Measurements from ENCODE around the gene UGT1A6. TPM values are rescaled to one million over a fixed set of nuclear protein-coding genes. Genes with fewer than 3 reads are reported as not detected.

The UGT1A6 gene
- total RNA-seq, 1 donor from 2014 or later, result 0.17 TPM

GRCh38 chr2:233811087-233811486, 118.4 kb downstream of the UGT1A6 start:
- peak; percentile 52 for DNase-seq (ENCODE audit: low spot score)
- H3K4me3 Mint-ChIP-seq (ENCODE audit: unreplicated experiment), result no peak overlapping the region
- H3K4me1 Mint-ChIP-seq (ENCODE audit: low read depth), result peaks cover 8% of the 10 kb centered on the region
- H3K27me3 Mint-ChIP-seq (ENCODE audit: low read depth), result peaks cover 12% of the 10 kb centered on the region
- no peaks in the 10 kb centered on the region for H3K9me3 Mint-ChIP-seq (ENCODE audit: low read depth)
- H3K27ac Mint-ChIP-seq (ENCODE audit: unreplicated experiment), result no peak overlapping the region
- TF ChIP-seq CTCF (IDR thresholded peaks at IDR 0.05), result no peak
- H3K36me3 Mint-ChIP-seq (ENCODE audit: low read depth), result no peaks in the 10 kb centered on the region

- Mint-ChIP-seq H3K27me3 (ENCODE audit: low read depth) (peaks cover 12% of the 10 kb centered on the region), H3K4me3 (ENCODE audit: unreplicated experiment) (no peak overlapping the region), H3K36me3 (ENCODE audit: low read depth) (no peaks in the 10 kb centered on the region), H3K4me1 (ENCODE audit: low read depth) (peaks cover 14% of the 10 kb centered on the region), H3K27ac (ENCODE audit: unreplicated experiment) (no peak overlapping the region), H3K9me3 (ENCODE audit: low read depth) (no peaks in the 10 kb centered on the region)
- DNase-seq (ENCODE audit: low spot score), result no peak
- no peak for TF ChIP-seq CTCF (IDR thresholded peaks at IDR 0.05)
These were observed 119.0 kb downstream of the UGT1A6 start for GRCh38 chr2:233811732-233812131.

- peaks cover 1% of the 10 kb centered on the region for H3K36me3 Mint-ChIP-seq (ENCODE audit: low read depth)
- no peak overlapping the region for H3K27ac Mint-ChIP-seq (ENCODE audit: unreplicated experiment)
- H3K9me3 Mint-ChIP-seq (ENCODE audit: low read depth), result no peaks in the 10 kb centered on the region
- DNase-seq (ENCODE audit: low spot score), result no peak
- H3K4me1 Mint-ChIP-seq (ENCODE audit: low read depth), result peaks cover 26% of the 10 kb centered on the region
- TF ChIP-seq CTCF (IDR thresholded peaks at IDR 0.05), result no peak
- no peak overlapping the region for H3K4me3 Mint-ChIP-seq (ENCODE audit: unreplicated experiment)
- H3K27me3 Mint-ChIP-seq (ENCODE audit: low read depth), result peaks cover 12% of the 10 kb centered on the region
These were observed 120.8 kb downstream of the UGT1A6 start for GRCh38 chr2:233813236-233814055.

- Mint-ChIP-seq H3K27me3 (ENCODE audit: low read depth) (peaks cover 8% of the 10 kb centered on the region), H3K27ac (ENCODE audit: unreplicated experiment) (no peak overlapping the region), H3K4me3 (ENCODE audit: unreplicated experiment) (no peak overlapping the region), H3K4me1 (ENCODE audit: low read depth) (peaks cover 26% of the 10 kb centered on the region), H3K36me3 (ENCODE audit: low read depth) (peaks cover 1% of the 10 kb centered on the region), H3K9me3 (ENCODE audit: low read depth) (no peaks in the 10 kb centered on the region)
- peak; percentile 63 for DNase-seq (ENCODE audit: low spot score)
- TF ChIP-seq CTCF (IDR thresholded peaks at IDR 0.05), result no peak
These were observed 121.6 kb downstream of the UGT1A6 start for GRCh38 chr2:233814056-233814835.

- H3K27ac Mint-ChIP-seq (ENCODE audit: unreplicated experiment), result no peak overlapping the region
- peaks cover 1% of the 10 kb centered on the region for H3K36me3 Mint-ChIP-seq (ENCODE audit: low read depth)
- TF ChIP-seq CTCF (IDR thresholded peaks at IDR 0.05), result no peak
- peaks cover 6% of the 10 kb centered on the region for H3K27me3 Mint-ChIP-seq (ENCODE audit: low read depth)
- no peak overlapping the region for H3K4me3 Mint-ChIP-seq (ENCODE audit: unreplicated experiment)
- DNase-seq (ENCODE audit: low spot score), result no peak
- H3K9me3 Mint-ChIP-seq (ENCODE audit: low read depth), result no peaks in the 10 kb centered on the region
- peaks cover 26% of the 10 kb centered on the region for H3K4me1 Mint-ChIP-seq (ENCODE audit: low read depth)
These were observed 123.2 kb downstream of the UGT1A6 start for GRCh38 chr2:233815861-233816260.
